Measurements from ENCODE around the gene ABHD16B. TPM values are rescaled to one million over a fixed set of nuclear protein-coding genes. Genes with fewer than 3 reads are reported as not detected.

The ABHD16B gene
- total and polyA plus RNA-seq, 2 of the 13 experiments (the other 11 are each of a cell fraction or from before 2014, with no cell fraction given), result not detected

DNA sequence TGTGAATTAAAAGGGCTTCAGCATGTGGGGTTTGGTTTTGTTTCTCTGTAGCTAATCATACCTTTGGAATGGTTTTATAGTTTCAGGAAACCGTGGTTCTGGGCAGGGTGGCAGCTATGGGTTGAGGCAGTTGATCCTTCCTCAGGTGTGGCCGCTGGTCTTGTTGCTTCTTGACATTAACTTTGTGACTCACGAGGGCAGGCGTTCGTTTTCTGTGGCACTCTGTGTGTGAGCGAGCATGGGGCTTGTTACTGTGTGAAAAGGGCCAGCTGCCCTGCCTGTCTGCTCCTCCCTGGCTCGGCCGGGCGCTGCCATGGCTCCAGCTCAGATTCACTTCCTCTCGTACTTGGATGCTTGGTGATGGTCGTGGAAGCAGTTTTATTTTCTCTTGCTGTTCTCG lies 49.9 kb downstream of the ABHD16B start:
- in situ Hi-C loops (cut with HindIII; ENCODE audit: extremely low pct_ligation_motif_present, low pct_unique_long_range_greater_than_20kb) (no loop called here), intact Hi-C loops (cut with micrococcal nuclease; ENCODE audit: unreplicated experiment) (no loop called here)
- Histone ChIP-seq H3K4me1 (ENCODE audit: insufficient read depth, low read length) (peaks cover 40% of the 10 kb centered on the region), H4K20me1 (ENCODE audit: insufficient read depth, low read length) (peaks cover 42% of the 10 kb centered on the region), H3K9me3 (ENCODE audit: low read length) (no peaks in the 10 kb centered on the region), H3K4me3 (replicated peaks in 1 of 3; ENCODE audit: insufficient read depth in 1 of 3, low read depth in 2 of 3, low read length in 3 of 3) (no peak overlapping the region), H2AFZ (ENCODE audit: low read length) (no peak overlapping the region), H3K79me2 (ENCODE audit: insufficient read depth, low read length) (peaks cover 87% of the 10 kb centered on the region), H3K27ac (ENCODE audit: extremely low read length, insufficient read depth, low read length) (no peak overlapping the region), H3K4me2 (ENCODE audit: low read depth, low read length) (no peak overlapping the region), H3K27me3 (ENCODE audit: control insufficient read depth in 1 of 2, insufficient read depth in 2 of 2, low read length in 2 of 2) (no peaks in the 10 kb centered on the region), H3K9ac (ENCODE audit: insufficient read depth, low read depth, low read length) (no peak overlapping the region), H3K36me3 (replicated peaks in 1 of 2; ENCODE audit: control insufficient read depth in 1 of 2, insufficient read depth in 2 of 2, low read length in 2 of 2) (peaks cover 3 to 9% of the 10 kb centered on the region in 2 experiments; a peak in 3 of 5 replicates)
- ATAC-seq (no peak), FAIRE-seq (no peak), DNase-seq (ENCODE audit: low spot score) (no peak)
- CTCF ChIA-PET (ENCODE audit: low intra/inter-chr PET ratio, low total read pairs), result interaction anchor here (1.0 kb wide), 1 partner anchor 62 kb away, joined by 4 read pairs; no protein-coding TSS in a partner anchor
- POLR2A ChIA-PET, result no interaction called here
- no TSS peak for BruUV-seq (replicated peaks)
- WGBS (ENCODE audit: low lambda C conversion rate), result 96% methylated on average over 12 of the region's 12 CpGs
- TF ChIP-seq TBP (CRISPR knock-in tag; IDR thresholded peaks at IDR 0.05) (no peak), GABPA (IDR thresholded peaks at IDR 0.05; ENCODE audit: low read depth, low read length) (0 out of 2 replicates have a peak, but pooled peaks have one; percentile 11), GABPA (CRISPR knock-in tag; IDR thresholded peaks at IDR 0.05; ENCODE audit: low read depth) (no peak)

Small RNA genes within 50 kb of the gene (small RNA-seq; reads per million reads assigned to genes)
- gene RNU1-134P (ENCODE audit: insufficient read depth in 2 of 3, insufficient read length in 3 of 3, low read depth in 2 of 3, low replicate concordance in 1 of 3), result 2.3 to 616 (median 40.7) reads per million in 3 experiments

Other genes with a start within 250 kb of the ABHD16B start
- gene GMEB2, start 234.4 kb upstream of the ABHD16B start, total RNA-seq (2016; rRNA removed; fragmentation: Illumina TruSeq; extraction: Trizol), result 11.6 and 12.4 TPM in 2 replicates
- 10.6 and 11.5 TPM in 2 replicates for gene GMEB2, start 234.4 kb upstream of the ABHD16B start, polyA plus RNA-seq (2011; rRNA removed)
- 28.1 and 48.3 TPM in 2 replicates for gene STMN3, start 208.1 kb upstream of the ABHD16B start, total RNA-seq (2016; rRNA removed; fragmentation: Illumina TruSeq; extraction: Trizol)
- gene STMN3, start 208.1 kb upstream of the ABHD16B start, polyA plus RNA-seq (2011; rRNA removed), result 21.0 and 28.5 TPM in 2 replicates
- gene RTEL1, start 203.2 kb upstream of the ABHD16B start, total RNA-seq (2016; rRNA removed; fragmentation: Illumina TruSeq; extraction: Trizol), result 10.9 and 21.8 TPM in 2 replicates
- 29.5 and 36.4 TPM in 2 replicates for gene RTEL1, start 203.2 kb upstream of the ABHD16B start, polyA plus RNA-seq (2011; rRNA removed)
- not detected in 2 replicates for gene TNFRSF6B, start 164.8 kb upstream of the ABHD16B start, total RNA-seq (2016; rRNA removed; fragmentation: Illumina TruSeq; extraction: Trizol)
- 0.24 and 0.86 TPM in 2 replicates for gene TNFRSF6B, start 164.8 kb upstream of the ABHD16B start, polyA plus RNA-seq (2011; rRNA removed)
- gene ARFRP1, start 153.5 kb upstream of the ABHD16B start, total RNA-seq (2016; rRNA removed; fragmentation: Illumina TruSeq; extraction: Trizol), result 33.7 and 51.1 TPM in 2 replicates
- gene ARFRP1, start 153.5 kb upstream of the ABHD16B start, polyA plus RNA-seq (2011; rRNA removed), result 32.0 and 42.8 TPM in 2 replicates
- gene ZGPAT, start 153.5 kb upstream of the ABHD16B start, total RNA-seq (2016; rRNA removed; fragmentation: Illumina TruSeq; extraction: Trizol), result 40.2 and 41.9 TPM in 2 replicates
- gene ZGPAT, start 153.5 kb upstream of the ABHD16B start, polyA plus RNA-seq (2011; rRNA removed), result 23.0 and 32.8 TPM in 2 replicates
- 51.5 and 61.5 TPM in 2 replicates for gene LIME1, start 124.8 kb upstream of the ABHD16B start, total RNA-seq (2016; rRNA removed; fragmentation: Illumina TruSeq; extraction: Trizol)
- gene LIME1, start 124.8 kb upstream of the ABHD16B start, polyA plus RNA-seq (2011; rRNA removed), result 13.0 and 23.5 TPM in 2 replicates
- gene SLC2A4RG, start 121.7 kb upstream of the ABHD16B start, total RNA-seq (2016; rRNA removed; fragmentation: Illumina TruSeq; extraction: Trizol), result 47.4 and 91.4 TPM in 2 replicates
- gene SLC2A4RG, start 121.7 kb upstream of the ABHD16B start, polyA plus RNA-seq (2011; rRNA removed), result 95.9 and 105 TPM in 2 replicates
- 10.9 and 13.5 TPM in 2 replicates for gene ZBTB46, start 30.2 kb upstream of the ABHD16B start, total RNA-seq (2016; rRNA removed; fragmentation: Illumina TruSeq; extraction: Trizol)
- 1.6 and 2.7 TPM in 2 replicates for gene ZBTB46, start 30.2 kb upstream of the ABHD16B start, polyA plus RNA-seq (2011; rRNA removed)
- 156 and 187 TPM in 2 replicates for gene TPD52L2, start 3.8 kb downstream of the ABHD16B start, total RNA-seq (2016; rRNA removed; fragmentation: Illumina TruSeq; extraction: Trizol)
- gene TPD52L2, start 3.8 kb downstream of the ABHD16B start, polyA plus RNA-seq (2011; rRNA removed), result 184 and 198 TPM in 2 replicates
- gene DNAJC5, start 33.6 kb downstream of the ABHD16B start, total RNA-seq (2016; rRNA removed; fragmentation: Illumina TruSeq; extraction: Trizol), result 54.3 and 64.5 TPM in 2 replicates
- 42.8 and 51.8 TPM in 2 replicates for gene DNAJC5, start 33.6 kb downstream of the ABHD16B start, polyA plus RNA-seq (2011; rRNA removed)
- gene UCKL1, start 94.9 kb downstream of the ABHD16B start, total RNA-seq (2016; rRNA removed; fragmentation: Illumina TruSeq; extraction: Trizol), result 48.0 and 50.2 TPM in 2 replicates
- gene UCKL1, start 94.9 kb downstream of the ABHD16B start, polyA plus RNA-seq (2011; rRNA removed), result 126 and 168 TPM in 2 replicates
- gene ZNF512B, start 108.4 kb downstream of the ABHD16B start, total RNA-seq (2016; rRNA removed; fragmentation: Illumina TruSeq; extraction: Trizol), result 22.0 and 30.6 TPM in 2 replicates
- gene ZNF512B, start 108.4 kb downstream of the ABHD16B start, polyA plus RNA-seq (2011; rRNA removed), result 11.5 and 16.4 TPM in 2 replicates
- gene SAMD10, start 118.1 kb downstream of the ABHD16B start, total RNA-seq (2016; rRNA removed; fragmentation: Illumina TruSeq; extraction: Trizol), result 5.1 and 6.1 TPM in 2 replicates
- gene SAMD10, start 118.1 kb downstream of the ABHD16B start, polyA plus RNA-seq (2011; rRNA removed), result 11.0 and 11.8 TPM in 2 replicates
- gene PRPF6, start 119.6 kb downstream of the ABHD16B start, total RNA-seq (2016; rRNA removed; fragmentation: Illumina TruSeq; extraction: Trizol), result 101 and 127 TPM in 2 replicates
- gene PRPF6, start 119.6 kb downstream of the ABHD16B start, polyA plus RNA-seq (2011; rRNA removed), result 63.7 and 65.3 TPM in 2 replicates
- 36.8 and 80.0 TPM in 2 replicates for gene C20orf204, start 174.7 kb downstream of the ABHD16B start, total RNA-seq (2016; rRNA removed; fragmentation: Illumina TruSeq; extraction: Trizol)
- gene C20orf204, start 174.7 kb downstream of the ABHD16B start, polyA plus RNA-seq (2011; rRNA removed), result 22.1 and 27.2 TPM in 2 replicates
- 1.3 and 1.9 TPM in 2 replicates for gene SOX18, start 188.1 kb downstream of the ABHD16B start, total RNA-seq (2016; rRNA removed; fragmentation: Illumina TruSeq; extraction: Trizol)
- 1.6 and 2.0 TPM in 2 replicates for gene SOX18, start 188.1 kb downstream of the ABHD16B start, polyA plus RNA-seq (2011; rRNA removed)
- gene TCEA2, start 201.7 kb downstream of the ABHD16B start, total RNA-seq (2016; rRNA removed; fragmentation: Illumina TruSeq; extraction: Trizol), result 25.9 and 33.7 TPM in 2 replicates
- gene TCEA2, start 201.7 kb downstream of the ABHD16B start, polyA plus RNA-seq (2011; rRNA removed), result 28.1 and 36.8 TPM in 2 replicates
- 10.2 and 10.7 TPM in 2 replicates for gene RGS19, start 218.0 kb downstream of the ABHD16B start, total RNA-seq (2016; rRNA removed; fragmentation: Illumina TruSeq; extraction: Trizol)
- 11.9 and 14.7 TPM in 2 replicates for gene RGS19, start 218.0 kb downstream of the ABHD16B start, polyA plus RNA-seq (2011; rRNA removed)
- 0.27 and 0.35 TPM in 2 replicates for gene OPRL1, start 218.6 kb downstream of the ABHD16B start, total RNA-seq (2016; rRNA removed; fragmentation: Illumina TruSeq; extraction: Trizol)
- gene OPRL1, start 218.6 kb downstream of the ABHD16B start, polyA plus RNA-seq (2011; rRNA removed), result 0.71 and 0.77 TPM in 2 replicates
- gene LKAAEAR1, start 222.9 kb downstream of the ABHD16B start, total RNA-seq (2016; rRNA removed; fragmentation: Illumina TruSeq; extraction: Trizol), result not detected in 2 replicates
- not detected in 2 replicates for gene LKAAEAR1, start 222.9 kb downstream of the ABHD16B start, polyA plus RNA-seq (2011; rRNA removed)
- gene NPBWR2, start 246.1 kb downstream of the ABHD16B start, total RNA-seq (2016; rRNA removed; fragmentation: Illumina TruSeq; extraction: Trizol), result not detected in 2 replicates
- gene NPBWR2, start 246.1 kb downstream of the ABHD16B start, polyA plus RNA-seq (2011; rRNA removed), result not detected in 2 replicates

All from HepG2 (cell line).